ENCODE results near the gene ST3GAL3. TPM values are rescaled to one million over a fixed set of nuclear protein-coding genes. Genes with fewer than 3 reads are reported as not detected.
A peak's percentile ranks its signal among the peaks of the same experiment; 100 is the strongest.

The ST3GAL3 gene
- total and polyA plus RNA-seq, 2 of the 13 experiments (the other 11 are each of a cell fraction or from before 2014, with no cell fraction given) = 5.1 to 8.1 TPM

- in situ Hi-C loops (cut with HindIII; ENCODE audit: extremely low pct_ligation_motif_present, low pct_unique_long_range_greater_than_20kb) = no loop called here
- no peak; the same call in 2 of the 3 replicates for ATAC-seq
- TF ChIP-seq ZNF580 (CRISPR knock-in tag; IDR thresholded peaks at IDR 0.05; ENCODE audit: borderline replicate concordance, low read depth) (no peak), CCDC6 (CRISPR knock-in tag; IDR thresholded peaks at IDR 0.05) (no peak), ZFP62 (CRISPR knock-in tag; IDR thresholded peaks at IDR 0.05) (no peak), RCOR2 (CRISPR knock-in tag; IDR thresholded peaks at IDR 0.05) (no peak), ZNF800 (CRISPR knock-in tag; IDR thresholded peaks at IDR 0.05) (0 out of 2 replicates have a peak, but pooled peaks have one; percentile 4), RXRB (CRISPR knock-in tag; IDR thresholded peaks at IDR 0.05; ENCODE audit: borderline replicate concordance) (no peak), RBM22 (optimal IDR thresholded peaks at IDR 0.05; ENCODE audit: low read length) (peak; percentile 60), ZNF562 (CRISPR knock-in tag; IDR thresholded peaks at IDR 0.05; ENCODE audit: borderline replicate concordance) (no peak), ATAD3A (CRISPR knock-in tag; IDR thresholded peaks at IDR 0.05) (no peak), ZNF292 (CRISPR knock-in tag; IDR thresholded peaks at IDR 0.05; ENCODE audit: borderline replicate concordance, low read depth) (no peak), ZNF12 (CRISPR knock-in tag; IDR thresholded peaks at IDR 0.05) (no peak), NR3C1 (CRISPR knock-in tag; IDR thresholded peaks at IDR 0.05) (no peak), ARID2 (CRISPR knock-in tag; IDR thresholded peaks at IDR 0.05; ENCODE audit: borderline replicate concordance) (0 out of 2 replicates have a peak, but pooled peaks have one; percentile 17)
- TF ChIP-seq, protein P1, sequence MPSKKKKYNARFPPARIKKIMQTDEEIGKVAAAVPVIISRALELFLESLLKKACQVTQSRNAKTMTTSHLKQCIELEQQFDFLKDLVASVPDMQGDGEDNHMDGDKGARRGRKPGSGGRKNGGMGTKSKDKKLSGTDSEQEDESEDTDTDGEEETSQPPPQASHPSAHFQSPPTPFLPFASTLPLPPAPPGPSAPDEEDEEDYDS (CRISPR knock-in tag; IDR thresholded peaks at IDR 0.05) = no peak
- TF ChIP-seq, protein P2, sequence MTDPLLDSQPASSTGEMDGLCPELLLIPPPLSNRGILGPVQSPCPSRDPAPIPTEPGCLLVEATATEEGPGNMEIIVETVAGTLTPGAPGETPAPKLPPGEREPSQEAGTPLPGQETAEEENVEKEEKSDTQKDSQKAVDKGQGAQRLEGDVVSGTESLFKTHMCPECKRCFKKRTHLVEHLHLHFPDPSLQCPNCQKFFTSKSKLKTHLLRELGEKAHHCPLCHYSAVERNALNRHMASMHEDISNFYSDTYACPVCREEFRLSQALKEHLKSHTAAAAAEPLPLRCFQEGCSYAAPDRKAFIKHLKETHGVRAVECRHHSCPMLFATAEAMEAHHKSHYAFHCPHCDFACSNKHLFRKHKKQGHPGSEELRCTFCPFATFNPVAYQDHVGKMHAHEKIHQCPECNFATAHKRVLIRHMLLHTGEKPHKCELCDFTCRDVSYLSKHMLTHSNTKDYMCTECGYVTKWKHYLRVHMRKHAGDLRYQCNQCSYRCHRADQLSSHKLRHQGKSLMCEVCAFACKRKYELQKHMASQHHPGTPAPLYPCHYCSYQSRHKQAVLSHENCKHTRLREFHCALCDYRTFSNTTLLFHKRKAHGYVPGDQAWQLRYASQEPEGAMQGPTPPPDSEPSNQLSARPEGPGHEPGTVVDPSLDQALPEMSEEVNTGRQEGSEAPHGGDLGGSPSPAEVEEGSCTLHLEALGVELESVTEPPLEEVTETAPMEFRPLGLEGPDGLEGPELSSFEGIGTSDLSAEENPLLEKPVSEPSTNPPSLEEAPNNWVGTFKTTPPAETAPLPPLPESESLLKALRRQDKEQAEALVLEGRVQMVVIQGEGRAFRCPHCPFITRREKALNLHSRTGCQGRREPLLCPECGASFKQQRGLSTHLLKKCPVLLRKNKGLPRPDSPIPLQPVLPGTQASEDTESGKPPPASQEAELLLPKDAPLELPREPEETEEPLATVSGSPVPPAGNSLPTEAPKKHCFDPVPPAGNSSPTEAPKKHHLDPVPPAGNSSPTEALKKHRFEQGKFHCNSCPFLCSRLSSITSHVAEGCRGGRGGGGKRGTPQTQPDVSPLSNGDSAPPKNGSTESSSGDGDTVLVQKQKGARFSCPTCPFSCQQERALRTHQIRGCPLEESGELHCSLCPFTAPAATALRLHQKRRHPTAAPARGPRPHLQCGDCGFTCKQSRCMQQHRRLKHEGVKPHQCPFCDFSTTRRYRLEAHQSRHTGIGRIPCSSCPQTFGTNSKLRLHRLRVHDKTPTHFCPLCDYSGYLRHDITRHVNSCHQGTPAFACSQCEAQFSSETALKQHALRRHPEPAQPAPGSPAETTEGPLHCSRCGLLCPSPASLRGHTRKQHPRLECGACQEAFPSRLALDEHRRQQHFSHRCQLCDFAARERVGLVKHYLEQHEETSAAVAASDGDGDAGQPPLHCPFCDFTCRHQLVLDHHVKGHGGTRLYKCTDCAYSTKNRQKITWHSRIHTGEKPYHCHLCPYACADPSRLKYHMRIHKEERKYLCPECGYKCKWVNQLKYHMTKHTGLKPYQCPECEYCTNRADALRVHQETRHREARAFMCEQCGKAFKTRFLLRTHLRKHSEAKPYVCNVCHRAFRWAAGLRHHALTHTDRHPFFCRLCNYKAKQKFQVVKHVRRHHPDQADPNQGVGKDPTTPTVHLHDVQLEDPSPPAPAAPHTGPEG (CRISPR knock-in tag; IDR thresholded peaks at IDR 0.05) = no peak
These were observed 1.2 kb upstream of the ST3GAL3 start for GRCh38 chr1:43705982-43706597.

More at GRCh38 chr1:43705982-43706597, 1.2 kb upstream of the ST3GAL3 start:
- Histone ChIP-seq H3K4me3 (replicated peaks in 1 of 3; ENCODE audit: insufficient read depth in 1 of 3, low read depth in 2 of 3, low read length in 3 of 3) (peak overlapping the region; percentile 64 to 96 (median 85)), H3K9ac (ENCODE audit: insufficient read depth, low read depth, low read length) (peak overlapping the region; percentile 90), H3K36me3 (replicated peaks in 1 of 2; ENCODE audit: control insufficient read depth in 1 of 2, insufficient read depth in 2 of 2, low read length in 2 of 2) (peaks cover 20 to 38% of the 10 kb centered on the region in 2 experiments; a peak in 4 of 5 replicates), H3K27ac (ENCODE audit: extremely low read length, insufficient read depth, low read length) (peak overlapping the region; percentile 76), H2AFZ (ENCODE audit: low read length) (no peak overlapping the region), H4K20me1 (ENCODE audit: insufficient read depth, low read length) (no peaks in the 10 kb centered on the region), H3K27me3 (ENCODE audit: control insufficient read depth in 1 of 2, insufficient read depth in 2 of 2, low read length in 2 of 2) (no peaks in the 10 kb centered on the region; a peak in 1 of 5 replicates), H3K4me1 (ENCODE audit: insufficient read depth, low read length) (peaks cover 30% of the 10 kb centered on the region), H3K9me3 (ENCODE audit: low read length) (no peaks in the 10 kb centered on the region), H3K79me2 (ENCODE audit: insufficient read depth, low read length) (peaks cover 25% of the 10 kb centered on the region), H3K4me2 (ENCODE audit: low read depth, low read length) (peak overlapping the region; percentile 97)
- WGBS (ENCODE audit: low lambda C conversion rate) = 72% methylated on average over 5 of the region's 5 CpGs
- ChIA-PET CTCF (ENCODE audit: low intra/inter-chr PET ratio, low total read pairs) (no interaction called here), POLR2A (interaction anchor here (0.8 to 3.0 kb wide), 7 partner anchors 48 to 577 kb away, joined by 3 to 21 read pairs (median 4); partner anchors contain the start of gene KDM4A)
- intact Hi-C loops (cut with micrococcal nuclease; ENCODE audit: unreplicated experiment) = loop anchor here (5.0 kb wide), 1 partner anchor 241 kb away; the partner anchor contains the start of gene IPO13
- FAIRE-seq (no peak), DNase-seq (ENCODE audit: low spot score) (no peak)
- no TSS peak for BruUV-seq (replicated peaks)

Measured in HepG2 (cell line).